Gastrocnemius medialis (tissue), 4 donors: ENCODE data around the gene SMYD3.

Source experiments
- CTCF ChIP-seq, 5 experiments: fragments of 450-650 bp in 3 of 5; fragments of 200-600 bp in 2 of 5; sonication (generic) in 2 of 5; IDR thresholded peaks in 4 of 5; conservative IDR thresholded peaks in 1 of 5; 1 replicate in 4 of 5; 2 replicates in 1 of 5; pipeline ENCODE4 v1.5.1; 2016 to 2019; ENCODE audit warnings: antibody characterized with exemption in 5 of 5, mild to moderate bottlenecking in 3 of 5, moderate library complexity in 3 of 5
- POLR2A ChIP-seq, 2 donors: fragments of 450-650 bp; IDR thresholded peaks; one replicate each; pipeline ENCODE4 v1.6.1; 2017; ENCODE audit warnings: antibody characterized with exemption in 2 of 2, mild to moderate bottlenecking in 2 of 2, moderate library complexity in 2 of 2

GRCh38 chr1:246200225-246200624 lies 306.9 kb downstream of the SMYD3 start:
- no peak for TF ChIP-seq CTCF (IDR thresholded peaks at IDR 0.05 in 4 of 5, conservative IDR thresholded peaks at IDR 0.05 in 1 of 5)
- no peak for TF ChIP-seq POLR2A (IDR thresholded peaks at IDR 0.05)
